ENCODE data around the gene SYNGAP1. TPM values are rescaled to one million over a fixed set of nuclear protein-coding genes. Genes with fewer than 3 reads are reported as not detected.

Gene SYNGAP1
- total RNA-seq, 1 donor from 2014 or later = 23.0 TPM

DNA sequence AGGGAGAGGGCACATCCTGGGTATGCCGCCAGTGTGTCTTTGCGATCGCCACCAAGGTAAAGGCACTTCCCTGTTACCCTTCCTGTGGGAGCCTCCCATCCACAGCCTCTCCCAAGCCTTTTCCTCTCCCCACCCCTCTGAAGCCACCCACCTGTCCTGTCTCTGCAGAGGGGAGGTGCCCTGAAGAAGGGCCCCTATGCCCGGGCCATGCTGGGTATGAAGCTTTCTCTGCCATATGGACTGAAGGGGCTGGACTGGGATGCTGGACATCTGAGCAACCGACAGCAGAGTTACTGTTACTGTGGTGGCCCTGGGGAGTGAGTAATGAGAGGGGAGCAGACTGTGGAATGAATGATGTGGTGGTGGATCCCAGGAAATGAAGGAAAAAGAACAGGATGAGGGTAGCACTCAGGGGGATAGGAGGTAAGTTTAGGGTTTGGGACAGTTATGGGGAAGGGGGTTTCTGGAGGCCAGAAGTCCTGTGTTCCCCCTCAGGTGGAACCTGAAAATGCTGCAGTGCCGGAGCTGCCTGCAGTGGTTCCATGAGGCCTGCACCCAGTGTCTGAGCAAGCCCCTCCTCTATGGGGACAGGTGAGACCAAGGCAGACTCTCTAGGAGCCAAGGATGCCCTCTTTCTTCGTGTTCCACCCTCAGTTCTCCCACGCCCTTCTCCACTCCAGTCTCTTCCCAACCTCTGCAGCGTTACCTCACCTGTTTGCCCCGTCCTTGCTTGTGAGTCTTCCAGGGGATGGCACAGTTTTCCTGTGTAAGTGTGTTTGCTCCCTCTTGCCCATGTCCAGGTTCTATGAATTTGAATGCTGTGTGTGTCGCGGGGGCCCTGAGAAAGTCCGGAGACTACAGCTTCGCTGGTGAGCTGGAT is 6.4 kb upstream of the SYNGAP1 start:
- Histone ChIP-seq H3K4me3 (no peak overlapping the region), H3K27me3 (no peaks in the 10 kb centered on the region), H3K4me1 (peaks cover 40% of the 10 kb centered on the region), H3K36me3 (peaks cover 44% of the 10 kb centered on the region), H3K27ac (no peak overlapping the region), H3K9me3 (no peaks in the 10 kb centered on the region)
- TF ChIP-seq, protein P1, sequence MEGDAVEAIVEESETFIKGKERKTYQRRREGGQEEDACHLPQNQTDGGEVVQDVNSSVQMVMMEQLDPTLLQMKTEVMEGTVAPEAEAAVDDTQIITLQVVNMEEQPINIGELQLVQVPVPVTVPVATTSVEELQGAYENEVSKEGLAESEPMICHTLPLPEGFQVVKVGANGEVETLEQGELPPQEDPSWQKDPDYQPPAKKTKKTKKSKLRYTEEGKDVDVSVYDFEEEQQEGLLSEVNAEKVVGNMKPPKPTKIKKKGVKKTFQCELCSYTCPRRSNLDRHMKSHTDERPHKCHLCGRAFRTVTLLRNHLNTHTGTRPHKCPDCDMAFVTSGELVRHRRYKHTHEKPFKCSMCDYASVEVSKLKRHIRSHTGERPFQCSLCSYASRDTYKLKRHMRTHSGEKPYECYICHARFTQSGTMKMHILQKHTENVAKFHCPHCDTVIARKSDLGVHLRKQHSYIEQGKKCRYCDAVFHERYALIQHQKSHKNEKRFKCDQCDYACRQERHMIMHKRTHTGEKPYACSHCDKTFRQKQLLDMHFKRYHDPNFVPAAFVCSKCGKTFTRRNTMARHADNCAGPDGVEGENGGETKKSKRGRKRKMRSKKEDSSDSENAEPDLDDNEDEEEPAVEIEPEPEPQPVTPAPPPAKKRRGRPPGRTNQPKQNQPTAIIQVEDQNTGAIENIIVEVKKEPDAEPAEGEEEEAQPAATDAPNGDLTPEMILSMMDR (IDR thresholded peaks at IDR 0.05) = no peak
- intact Hi-C loops (cut with DNase I) = no loop called here
- ATAC-seq (no peak), DNase-seq (no peak)

DNA sequence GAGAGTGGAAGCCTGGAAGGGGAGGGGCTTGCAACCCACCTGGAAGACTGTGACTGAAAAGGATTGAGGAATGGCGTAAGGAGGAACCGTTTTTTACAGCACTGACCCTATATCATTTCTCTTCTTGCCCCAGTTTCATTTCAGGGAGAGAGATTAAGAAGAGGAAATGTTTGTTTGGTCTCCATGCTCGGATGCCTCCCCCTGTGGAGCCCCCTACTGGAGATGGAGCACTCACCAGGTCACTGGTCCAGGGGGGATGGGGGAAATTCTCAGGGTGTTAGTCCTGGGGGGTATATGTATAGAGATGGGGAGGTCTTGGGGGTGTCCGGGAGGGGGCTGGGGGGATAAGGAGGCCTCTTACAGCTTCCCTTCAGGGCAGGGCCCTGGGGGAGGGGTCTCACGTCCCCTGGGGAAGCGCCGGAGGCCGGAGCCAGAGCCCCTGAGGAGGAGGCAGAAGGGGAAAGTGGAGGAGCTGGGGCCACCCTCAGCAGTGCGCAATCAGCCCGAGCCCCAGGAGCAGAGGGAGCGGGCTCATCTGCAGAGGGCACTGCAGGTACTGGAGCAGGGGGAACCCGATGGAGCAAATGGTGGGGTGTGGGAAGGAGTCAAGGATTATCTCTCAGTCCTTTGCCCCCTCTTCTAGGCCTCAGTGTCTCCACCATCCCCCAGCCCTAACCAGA is 5.1 kb upstream of the SYNGAP1 start:
- no peak overlapping the region for H3K27ac ChIP-seq

DNA sequence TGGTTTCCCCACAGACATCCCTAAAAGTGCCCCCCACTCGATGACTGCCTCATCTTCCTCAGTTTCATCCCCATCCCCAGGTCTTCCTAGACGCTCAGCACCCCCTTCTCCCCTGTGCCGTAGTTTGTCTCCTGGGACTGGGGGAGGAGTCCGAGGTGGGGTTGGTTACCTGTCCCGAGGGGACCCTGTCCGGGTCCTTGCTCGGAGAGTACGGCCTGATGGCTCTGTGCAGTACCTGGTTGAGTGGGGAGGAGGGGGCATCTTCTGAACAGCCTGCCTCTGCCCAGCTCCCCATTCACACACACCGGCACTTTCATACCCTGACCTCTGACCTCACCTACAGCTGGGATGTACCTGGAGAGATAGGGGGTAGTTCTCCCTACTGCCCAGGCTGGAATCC is 4.0 kb upstream of the SYNGAP1 start:
- no peak for DNase-seq
- peaks cover 53% of the 10 kb centered on the region for H3K4me1 ChIP-seq
- H3K27me3 ChIP-seq = no peaks in the 10 kb centered on the region
- no peak for ATAC-seq
- TF ChIP-seq, protein P1 (IDR thresholded peaks at IDR 0.05) = no peak
- peaks cover 44% of the 10 kb centered on the region for H3K36me3 ChIP-seq
- H3K27ac ChIP-seq = no peak overlapping the region
- intact Hi-C loops (cut with DNase I) = no loop called here
- H3K4me3 ChIP-seq = no peak overlapping the region
- H3K9me3 ChIP-seq = no peaks in the 10 kb centered on the region

More for the DNA sequence above, 5.1 kb upstream of the SYNGAP1 start:
- no peak for DNase-seq
- intact Hi-C loops (cut with DNase I) = no loop called here
- no peak for ATAC-seq
- Histone ChIP-seq H3K36me3 (peaks cover 44% of the 10 kb centered on the region), H3K4me3 (no peak overlapping the region), H3K4me1 (peaks cover 53% of the 10 kb centered on the region), H3K9me3 (no peaks in the 10 kb centered on the region), H3K27me3 (no peaks in the 10 kb centered on the region)
- TF ChIP-seq, protein P1 (IDR thresholded peaks at IDR 0.05) = peak; percentile 13

DNA sequence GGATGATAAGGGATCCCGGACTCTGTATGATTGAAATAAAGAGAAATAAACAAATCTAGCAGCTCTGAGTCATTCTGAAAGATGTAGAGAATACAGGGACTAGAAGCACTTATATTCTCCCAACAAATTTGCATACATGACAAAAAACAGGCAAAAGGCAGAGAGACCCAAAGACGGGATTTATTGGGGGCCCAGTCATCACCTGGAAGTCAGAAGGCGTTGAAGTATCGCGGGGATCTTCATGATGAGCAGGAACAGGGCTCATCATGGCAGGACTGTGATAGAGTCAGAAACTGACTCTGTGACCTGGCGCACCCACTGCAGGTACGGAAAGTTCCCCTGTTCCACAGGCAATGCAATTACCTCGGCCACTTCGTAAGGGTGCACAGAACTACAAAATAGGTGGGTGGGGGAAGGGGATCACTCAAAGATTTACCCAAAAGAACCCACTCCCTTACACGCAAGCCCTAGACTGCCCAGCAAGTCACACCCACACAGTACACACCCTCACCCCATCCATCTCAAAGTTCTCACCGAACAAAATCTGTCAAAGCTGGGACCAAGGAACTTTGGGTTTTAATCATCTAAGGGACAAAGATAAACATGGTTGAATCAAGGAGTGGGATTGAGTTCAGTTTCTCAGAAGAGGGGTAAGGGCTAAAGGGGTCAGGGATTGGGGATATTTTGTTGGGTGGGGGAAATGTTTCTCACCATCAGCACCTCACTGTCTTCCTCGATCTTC is 3.3 kb upstream of the SYNGAP1 start:
- intact Hi-C loops (cut with DNase I) = no loop called here
- peak overlapping the region; percentile 74 for H3K4me3 ChIP-seq

More for the DNA sequence above, 3.3 kb upstream of the SYNGAP1 start:
- Histone ChIP-seq H3K27me3 (no peaks in the 10 kb centered on the region), H3K4me1 (peaks cover 52% of the 10 kb centered on the region), H3K27ac (peak overlapping the region; percentile 77), H3K36me3 (peaks cover 44% of the 10 kb centered on the region), H3K9me3 (no peaks in the 10 kb centered on the region)
- TF ChIP-seq, protein P1 (IDR thresholded peaks at IDR 0.05) = no peak
- no peak for ATAC-seq
- DNase-seq = no peak
